ENCODE results near the gene CNTNAP3B.
"Not testable (repeated sequence)": the region's sequence is repeated elsewhere in the genome, so short reads cannot be mapped to it uniquely, and the experiment has no call there.

- not testable (repeated sequence) for TF ChIP-seq CTCF, POLR2A, EP300 (IDR thresholded peaks at IDR 0.05)
Measured at GRCh38 chr9:42070035-42070799, 59.0 kb downstream of the CNTNAP3B start.
